RPMI8226 (cell line): ENCODE results near the gene SH3RF3.

ENCODE experiments used
- DNase-seq: peaks from one replicate; pipeline ENCODE4 v3.0.0-alpha.2; 2015

Gene SH3RF3

DNA sequence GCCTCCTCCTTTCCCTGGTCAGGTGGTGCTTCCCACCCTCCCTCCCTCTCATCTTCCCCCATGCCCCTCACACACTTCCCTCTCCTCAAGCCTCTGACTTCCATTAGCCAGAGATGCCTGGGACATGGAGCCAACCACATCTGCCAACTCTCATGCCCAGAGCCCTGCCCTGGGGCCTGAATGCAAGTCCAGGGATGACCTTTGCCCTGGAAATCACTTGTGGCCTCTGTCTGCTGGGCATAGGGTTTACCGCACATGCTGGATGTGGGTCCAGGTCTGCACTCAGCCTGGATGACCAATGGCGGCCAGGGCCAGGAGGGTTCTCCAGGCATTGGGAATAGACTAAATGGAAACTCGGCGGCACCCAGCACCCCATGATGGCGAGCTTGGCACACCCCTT lies 385.9 kb downstream of the SH3RF3 start:
- DNase-seq, result no peak

DNA sequence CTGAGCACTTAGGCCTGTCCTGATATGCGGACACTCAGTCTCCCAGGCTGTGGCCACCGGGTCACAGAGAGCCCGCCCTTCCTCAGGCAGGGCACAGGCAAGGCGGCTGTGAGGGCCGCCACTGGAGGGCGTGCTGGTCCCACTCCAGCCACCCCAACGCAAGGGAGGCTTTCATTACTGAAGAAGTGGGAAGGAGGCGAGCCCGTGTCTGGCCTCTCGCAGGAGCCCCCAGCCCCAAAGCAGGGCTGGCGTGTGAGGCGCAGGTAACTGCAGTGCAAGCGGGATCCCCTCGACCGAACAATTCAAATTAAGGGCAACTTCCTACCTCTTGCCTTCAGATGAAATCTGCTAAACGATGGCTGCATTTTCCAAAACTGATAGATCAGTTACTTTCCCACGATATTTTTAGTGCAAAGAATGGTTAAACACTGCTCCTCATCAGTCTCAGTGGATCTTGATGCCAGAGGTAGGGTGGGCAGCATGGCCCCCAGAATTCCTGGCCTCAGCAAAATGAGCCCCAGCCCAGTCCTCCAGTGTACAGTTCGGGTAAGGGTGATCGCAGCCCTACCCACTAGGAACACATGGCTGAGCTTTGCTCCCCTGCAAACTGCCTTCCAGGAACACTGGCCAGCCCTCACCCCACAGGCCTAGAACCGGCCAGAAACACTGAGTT lies 387.6 kb downstream of the SH3RF3 start:
- peak; percentile 75 for DNase-seq

DNA sequence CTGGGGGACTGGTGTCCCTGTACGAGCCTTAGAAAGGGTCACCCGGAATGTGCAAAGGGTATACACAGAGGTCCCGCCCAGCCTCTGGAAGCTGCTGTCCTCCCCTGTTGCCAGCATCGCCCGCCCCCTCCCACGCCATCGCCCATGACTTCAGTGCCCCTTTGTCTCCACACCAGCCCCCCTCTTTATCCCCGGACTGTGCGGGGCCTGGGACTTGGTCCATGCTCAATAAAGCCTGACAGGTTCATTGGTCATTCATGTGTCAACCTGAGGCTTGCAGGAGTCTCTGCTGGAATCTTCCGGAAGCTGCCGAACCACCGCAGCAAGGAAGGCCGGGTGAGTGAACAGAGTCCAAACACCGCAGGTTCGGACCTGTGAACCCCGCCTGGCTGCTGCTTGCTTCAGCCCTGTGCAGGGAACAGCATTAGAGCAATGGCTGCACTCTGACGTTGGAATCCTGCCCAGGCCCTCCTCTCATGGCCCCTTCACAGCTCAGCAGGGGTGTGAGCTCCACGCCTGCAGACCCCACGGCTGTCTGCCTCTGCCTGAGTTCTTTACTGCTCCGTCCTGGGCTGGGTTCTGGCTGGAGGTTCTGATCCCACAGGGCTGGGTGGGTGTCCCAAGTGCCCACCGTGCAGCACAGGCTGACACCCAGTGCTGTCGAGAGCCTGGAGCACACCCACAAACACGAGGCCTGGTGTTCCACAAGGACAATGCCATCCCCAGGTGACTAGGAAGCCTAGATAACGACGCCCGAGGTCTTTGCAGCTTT lies 388.3 kb downstream of the SH3RF3 start:
- no peak for DNase-seq

DNA sequence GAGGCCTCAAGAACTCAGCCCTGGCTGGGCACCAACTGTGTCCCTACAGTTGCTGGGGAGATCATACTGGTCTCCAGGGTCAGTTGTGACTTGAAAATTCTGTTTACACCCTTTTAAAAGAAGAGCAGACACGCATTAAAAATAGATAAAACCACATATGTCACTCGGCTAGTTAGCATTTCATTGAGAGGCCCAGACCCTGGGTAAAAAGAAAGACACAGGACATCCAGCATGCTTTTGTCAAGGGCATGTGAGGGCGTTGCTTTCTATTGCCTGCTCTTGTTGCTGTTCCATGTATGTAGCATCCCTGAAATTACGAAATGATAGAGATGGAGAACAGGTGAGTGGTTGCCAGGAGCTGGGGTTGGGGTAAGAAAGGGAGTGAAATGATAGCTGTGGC lies 390.5 kb downstream of the SH3RF3 start:
- no peak for DNase-seq

DNA sequence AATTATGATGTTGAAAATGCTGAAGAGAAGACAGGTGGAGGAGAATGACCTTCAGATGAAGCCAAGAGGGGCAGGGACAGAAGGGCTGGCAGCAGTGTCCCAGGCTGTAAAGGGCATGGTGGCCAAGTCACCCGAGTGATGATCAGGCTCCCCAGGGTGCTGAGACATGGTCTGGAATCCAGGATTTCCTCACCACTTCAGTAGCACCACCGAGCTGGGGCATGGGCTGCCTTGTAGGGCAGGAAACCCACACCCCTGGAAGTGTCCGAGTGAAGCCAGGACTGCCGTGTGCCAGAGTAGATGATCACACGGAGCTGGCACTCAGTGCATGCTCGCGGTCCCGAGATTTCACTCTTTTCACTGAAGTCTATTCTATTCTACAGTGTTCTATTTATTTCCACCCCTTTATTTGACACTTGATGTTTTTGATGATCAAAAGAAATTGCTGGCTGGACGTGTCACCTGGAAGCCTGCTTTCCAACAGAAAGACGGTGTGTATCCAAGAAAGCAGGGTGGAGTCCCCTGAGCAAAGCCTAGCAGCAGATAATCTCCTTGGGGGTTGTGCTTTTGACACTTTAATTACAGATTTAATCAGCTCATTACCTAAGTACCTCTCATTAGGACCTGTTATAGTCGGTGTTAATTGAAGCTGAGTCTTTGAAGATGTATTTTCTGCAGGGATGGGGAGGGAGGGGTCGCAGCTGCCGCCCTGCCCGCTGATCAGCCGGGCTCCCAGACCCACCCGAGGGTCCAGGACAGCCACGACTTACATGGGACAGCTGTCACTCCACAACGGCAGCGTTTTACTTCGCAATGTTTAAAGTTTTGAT lies 392.4 kb downstream of the SH3RF3 start:
- no peak for DNase-seq

DNA sequence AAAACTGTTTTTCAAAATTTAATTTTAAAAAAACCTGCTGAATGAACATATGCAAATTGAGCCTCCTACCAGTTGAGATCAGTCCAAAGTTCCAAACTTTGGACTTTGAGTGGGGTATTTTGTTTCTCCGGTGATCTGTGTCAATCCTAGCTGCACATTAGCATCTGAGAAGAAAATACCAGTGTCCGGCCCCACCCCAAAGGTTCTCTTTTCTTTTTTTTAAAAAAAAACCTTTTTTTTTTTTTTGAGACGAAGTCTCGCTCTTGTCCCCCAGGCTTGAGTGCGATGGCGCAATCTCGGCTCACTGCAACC lies 393.0 kb downstream of the SH3RF3 start:
- no peak for DNase-seq

DNA sequence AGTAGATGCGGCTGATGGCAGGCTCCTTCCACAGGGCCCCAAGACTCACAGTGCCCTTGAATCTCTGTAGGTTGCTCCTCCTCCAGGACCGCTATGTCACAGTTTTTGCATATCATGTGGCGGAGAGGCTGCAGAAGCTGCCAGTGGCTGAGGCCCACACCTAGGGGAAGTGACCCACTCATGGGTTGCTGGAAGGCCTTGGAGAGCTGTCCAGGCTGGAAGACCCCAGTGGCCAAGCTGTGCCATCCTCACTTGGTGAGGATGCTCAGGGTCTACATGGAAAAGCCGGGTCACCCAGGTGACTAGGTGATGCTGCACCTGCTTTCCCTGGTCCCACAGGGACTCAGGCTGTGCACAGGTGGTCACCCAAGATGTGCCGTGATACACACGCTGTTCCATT lies 394.1 kb downstream of the SH3RF3 start:
- DNase-seq, result no peak

DNA sequence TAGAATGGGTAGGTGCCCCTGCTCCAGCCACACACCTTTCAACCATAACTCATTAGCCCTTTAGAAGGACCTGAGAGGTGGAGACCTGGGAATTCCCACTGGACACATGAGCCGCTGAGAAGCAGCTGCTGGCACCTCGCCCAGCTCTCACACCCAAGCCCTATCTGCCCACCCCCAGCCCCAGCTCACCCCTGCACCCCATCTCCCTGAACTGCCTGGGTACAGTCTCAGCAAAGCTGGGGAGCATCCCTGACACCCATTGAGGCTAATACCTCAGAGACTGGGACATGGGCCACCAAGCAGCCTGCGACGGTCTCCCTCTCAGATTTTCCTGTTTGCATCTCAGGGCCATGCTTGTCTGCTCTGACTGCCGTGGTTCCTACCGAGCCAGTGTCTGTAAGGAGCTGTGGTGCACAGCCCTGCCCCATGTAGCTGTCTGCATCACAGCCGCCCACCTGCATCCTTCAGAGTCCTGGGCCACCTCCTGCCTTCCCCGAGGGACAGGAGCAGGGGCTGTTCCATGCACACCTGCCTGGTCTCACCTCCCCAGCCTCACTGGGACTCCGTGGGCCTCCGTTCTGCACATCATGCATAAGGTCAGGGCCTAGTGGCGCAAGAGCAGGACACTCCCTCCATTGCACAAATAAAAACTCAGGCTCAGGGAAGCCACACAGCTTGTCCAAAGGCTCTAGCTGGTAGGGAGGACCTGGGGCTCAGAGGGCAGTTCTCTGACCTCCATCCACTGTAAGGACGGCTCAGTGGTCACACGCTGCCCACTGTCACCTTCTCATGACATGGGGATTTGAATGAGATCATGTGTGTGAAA lies 394.7 kb downstream of the SH3RF3 start:
- DNase-seq, result no peak

DNA sequence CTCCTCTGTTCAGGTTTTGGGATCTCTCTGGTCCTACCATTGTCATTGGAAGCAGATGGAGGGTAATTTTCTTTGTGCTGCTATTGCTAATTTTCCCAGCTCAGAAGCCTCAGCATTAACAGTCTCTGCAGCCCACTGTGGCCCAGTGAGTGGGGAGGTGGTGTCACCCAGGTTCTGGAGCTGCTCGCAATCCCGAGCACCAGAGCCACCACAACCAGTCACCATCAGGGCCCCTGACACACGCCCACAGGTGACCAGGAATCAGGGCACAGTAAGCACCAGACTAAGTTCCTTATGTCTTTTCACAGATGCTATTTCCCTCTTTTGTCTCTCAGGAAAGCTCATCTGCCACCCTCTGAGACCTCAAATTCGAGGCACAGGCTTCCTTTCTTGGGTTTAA lies 396.8 kb downstream of the SH3RF3 start:
- DNase-seq, result no peak

DNA sequence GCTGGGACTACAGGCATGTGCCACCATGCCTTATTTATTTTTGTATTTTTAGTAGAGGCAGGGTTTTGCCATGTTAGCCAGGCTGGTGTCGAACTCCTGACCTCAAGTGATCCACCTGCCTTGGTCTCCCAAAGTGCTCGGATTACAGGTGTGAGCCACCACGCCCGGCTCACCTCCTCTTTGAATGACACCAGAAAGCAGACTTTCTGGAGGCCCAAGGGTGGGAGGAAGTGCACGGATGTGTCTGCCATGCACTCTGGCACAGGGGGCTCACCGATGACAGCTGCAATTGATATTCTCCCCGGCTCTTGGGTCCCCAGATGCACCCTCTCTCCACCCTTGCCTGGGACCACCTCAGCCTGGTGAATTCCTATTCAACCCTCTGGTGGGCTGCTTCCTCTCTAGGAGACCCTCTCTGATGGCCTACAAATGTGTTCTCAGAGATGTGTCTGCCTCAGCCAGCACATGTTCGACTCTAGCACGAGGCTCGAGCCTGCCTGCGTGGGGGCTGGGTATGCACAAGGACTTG lies 397.5 kb downstream of the SH3RF3 start:
- DNase-seq, result no peak

DNA sequence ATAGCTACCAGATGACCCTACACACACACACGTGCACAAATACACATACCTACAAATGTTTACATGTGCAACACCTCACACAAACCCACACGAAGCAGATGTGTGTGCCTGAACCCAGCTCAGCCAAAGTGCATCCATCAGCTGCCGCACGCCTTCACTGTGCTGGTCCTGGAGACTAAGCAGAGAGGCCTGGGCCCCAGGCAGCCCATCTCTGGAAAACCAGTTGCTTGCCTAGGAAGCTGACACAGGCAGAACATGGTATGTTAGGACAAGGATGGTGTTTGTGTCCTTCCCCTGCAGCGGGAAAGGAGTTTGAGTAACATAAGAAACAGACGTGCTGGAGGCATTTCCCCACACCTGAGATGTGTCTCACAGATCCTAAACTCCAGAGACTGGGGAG lies 398.1 kb downstream of the SH3RF3 start:
- no peak for DNase-seq

DNA sequence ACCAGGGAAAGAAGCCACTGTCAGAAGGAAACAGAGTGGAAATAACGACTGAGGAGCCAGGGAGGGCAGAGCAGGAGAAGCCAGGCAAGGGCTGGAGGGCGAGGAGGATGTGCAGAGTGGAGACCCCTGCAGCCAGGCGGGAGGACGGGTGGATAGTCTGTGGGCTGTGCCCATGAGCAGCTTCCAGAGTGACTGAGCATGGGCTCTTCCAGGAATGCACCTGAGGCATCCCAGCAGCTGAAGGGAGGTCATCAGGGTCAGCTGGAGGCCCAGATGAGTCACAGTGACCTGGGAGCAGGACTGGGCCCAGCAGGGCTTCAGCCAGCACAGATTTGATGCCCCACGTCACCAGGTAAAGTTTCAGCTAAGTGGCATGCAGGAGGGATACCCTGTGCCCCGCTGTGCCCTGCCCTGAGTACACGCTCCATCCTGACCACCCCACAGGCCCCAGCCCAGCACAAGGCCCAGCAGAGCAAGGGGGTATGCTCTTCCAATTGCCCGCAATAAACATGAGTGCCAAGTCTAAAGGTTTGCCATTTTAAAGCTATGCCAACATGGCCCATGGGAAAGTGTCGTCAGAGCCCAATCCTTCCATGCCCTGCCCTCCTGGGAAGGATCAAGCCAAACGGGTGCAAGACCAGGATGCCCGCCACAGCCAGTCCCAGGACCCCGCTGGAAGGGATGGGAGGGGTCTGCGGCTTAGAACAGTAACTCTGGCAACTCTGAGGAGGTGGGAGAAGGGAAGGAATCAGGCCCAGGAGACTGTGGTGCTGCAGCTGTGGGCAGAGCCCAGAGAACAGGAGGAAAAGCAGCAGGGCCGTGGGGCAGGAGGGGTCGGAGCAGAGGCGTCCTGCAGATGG lies 399.1 kb downstream of the SH3RF3 start:
- DNase-seq, result no peak

DNA sequence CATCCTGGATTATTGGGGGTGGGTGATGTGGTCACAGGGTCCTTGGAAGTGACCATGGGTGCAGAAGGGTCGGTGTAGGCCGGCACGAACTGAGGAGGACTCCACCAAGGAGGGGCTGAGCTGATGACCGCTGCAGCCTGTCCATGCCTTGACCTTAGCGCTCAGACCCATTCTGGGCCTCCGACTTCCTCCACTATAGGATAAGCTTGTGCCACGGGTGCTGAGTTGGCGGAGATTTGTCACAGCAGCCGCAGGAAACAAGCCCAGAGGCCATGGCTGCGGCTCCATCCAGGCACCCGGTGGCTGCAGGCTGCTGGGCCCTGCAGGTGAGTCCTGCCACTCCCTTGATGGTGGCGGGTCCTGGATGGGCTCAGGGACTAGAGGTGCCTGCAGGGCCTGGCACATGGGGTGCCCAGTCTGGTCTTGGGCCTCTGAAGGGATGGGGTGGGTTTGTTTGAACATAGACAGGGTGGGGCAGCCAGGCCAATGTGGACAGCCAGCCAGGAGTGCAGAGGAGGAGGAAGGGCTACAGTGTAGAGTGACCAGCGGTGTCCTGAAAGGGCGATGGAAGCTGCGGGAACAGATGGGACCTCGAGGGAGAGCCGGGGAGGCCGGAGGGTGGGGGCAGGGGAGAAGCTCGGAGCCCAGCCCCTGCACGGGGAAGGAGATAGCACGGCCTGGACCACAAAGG lies 400.0 kb downstream of the SH3RF3 start:
- no peak for DNase-seq

DNA sequence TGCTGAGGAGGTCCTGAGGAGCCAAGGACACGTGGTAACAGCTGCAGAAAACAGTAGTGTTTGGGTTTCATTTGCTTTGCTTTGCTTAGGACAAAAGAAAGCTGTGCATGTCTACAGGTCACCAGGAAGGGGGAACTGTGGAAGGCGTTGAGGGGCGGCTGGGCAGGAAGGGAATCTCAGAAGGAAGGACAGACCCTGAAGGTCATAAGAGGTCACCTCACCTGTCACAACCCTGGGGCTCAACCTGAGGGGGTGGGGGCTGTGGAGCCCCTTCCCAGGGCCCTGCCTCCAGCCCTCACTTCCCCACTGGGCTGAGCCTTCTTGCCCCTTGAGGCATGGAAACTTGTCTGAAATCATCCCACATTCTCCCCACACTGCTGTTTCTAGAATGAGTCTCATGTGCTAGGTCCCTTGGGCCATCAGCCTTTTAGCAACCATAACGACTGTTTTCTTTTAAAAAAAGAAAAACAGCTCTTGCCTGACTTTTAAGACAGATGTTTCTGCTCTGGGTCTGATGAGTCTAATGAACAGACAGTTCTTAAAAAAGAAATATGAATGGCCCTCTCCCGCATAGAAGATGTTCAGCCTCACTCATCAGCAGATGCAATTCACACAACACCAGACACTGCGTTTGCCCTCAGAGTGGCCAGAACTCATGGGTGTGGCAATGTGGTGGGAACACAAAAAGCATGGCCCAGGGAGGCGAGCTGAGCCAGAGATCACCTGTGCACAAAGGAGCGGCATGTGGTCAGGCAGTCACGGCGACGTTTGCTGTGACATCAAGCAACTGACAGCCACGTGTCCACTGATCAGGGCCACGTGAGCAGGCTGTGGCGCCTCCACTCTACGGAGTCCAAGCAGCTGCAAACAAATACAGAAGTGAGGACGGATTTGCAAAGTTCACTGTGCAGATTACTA lies 400.8 kb downstream of the SH3RF3 start:
- DNase-seq, result no peak

DNA sequence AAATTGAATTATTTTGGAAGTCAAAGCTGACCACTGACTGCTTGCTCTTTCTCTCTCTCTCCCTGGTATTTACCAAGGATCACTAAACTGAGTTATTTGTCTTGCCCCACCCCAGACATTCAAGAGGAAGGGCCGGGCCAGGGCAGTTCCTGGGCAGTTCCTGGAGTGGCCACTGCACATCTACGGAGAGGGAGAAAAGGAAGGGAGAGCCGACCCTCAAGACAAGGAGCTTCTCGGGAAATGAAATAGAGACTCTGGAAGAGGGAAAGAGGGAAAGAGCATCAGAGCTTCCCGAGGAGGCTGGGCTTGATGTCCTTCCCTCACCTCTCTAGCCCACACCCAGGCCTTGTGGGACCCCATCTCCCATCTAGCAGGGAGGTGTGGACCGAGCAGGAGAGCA lies 401.7 kb downstream of the SH3RF3 start:
- no peak for DNase-seq

DNA sequence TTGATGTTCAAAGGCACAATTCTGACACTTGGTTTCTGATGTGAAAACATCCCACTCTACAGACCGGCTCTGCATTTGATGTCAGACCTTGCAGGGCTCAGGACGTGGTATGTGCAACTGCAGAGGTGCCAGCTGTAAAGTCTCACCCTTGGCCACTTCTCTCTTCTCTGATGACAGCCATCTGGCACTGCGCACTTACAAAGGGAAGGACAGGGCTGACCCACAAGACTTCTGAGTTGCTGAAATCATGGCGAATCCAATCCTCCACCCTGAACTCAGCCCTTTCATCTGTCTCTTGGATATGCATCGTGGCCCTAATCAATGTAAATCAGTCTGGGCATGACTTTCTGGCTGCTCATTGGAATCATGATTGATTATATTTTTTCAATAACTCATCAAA lies 402.2 kb downstream of the SH3RF3 start:
- DNase-seq, result no peak

DNA sequence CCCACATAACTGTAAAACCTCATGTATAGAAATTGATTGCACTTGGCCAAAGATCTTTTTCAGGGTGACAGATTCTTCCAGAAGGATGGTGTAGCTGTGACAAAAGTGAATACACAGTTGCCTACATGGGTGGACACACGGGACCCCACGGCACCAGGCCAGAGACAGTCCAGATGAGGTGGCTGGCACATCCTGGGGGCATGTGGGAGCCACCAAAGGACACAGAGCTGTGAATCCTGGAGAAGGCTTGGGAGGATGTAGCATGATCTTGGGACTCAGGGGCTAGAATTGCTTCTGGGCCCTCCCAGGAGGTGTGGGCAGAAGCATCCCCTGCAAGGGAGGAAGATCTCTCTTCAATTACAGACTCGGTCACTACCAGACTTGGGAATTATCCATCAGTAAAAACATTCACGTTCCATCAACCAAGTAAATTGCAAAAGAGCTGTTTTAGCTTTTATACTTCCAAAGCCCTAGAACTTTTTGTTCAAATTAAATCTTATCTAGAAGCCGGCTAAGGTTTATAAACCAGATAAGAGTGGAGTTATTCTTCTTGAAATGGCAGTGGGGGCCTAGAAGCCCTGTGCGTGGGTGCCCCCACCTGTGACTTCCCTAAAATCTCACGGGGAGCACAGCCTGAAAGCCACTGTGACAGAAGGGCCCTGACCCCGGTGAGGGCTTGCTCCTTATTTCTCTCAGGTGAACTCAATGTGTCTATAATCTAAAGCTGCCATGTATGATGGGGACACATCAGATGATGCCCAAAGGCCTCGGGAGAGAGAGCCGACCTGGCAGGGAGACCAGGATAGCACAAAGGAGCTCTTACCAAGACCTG lies 403.1 kb downstream of the SH3RF3 start:
- no peak for DNase-seq

DNA sequence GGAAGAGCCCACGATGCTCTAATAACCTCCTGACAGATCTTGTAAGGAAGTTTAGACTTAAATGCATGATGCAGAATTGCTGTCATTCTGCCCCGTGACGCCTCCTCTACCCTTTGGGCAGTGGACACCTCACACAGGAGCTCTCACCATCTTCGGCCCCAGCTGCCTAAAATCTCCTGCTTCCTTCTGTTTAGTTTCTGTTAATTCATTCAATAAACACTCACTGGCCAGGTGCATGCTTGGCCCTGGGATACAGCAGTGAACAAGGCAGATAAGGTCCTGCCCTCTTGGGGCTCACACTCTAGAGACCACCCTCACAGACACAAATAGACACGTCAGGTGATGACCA lies 403.7 kb downstream of the SH3RF3 start:
- no peak for DNase-seq

DNA sequence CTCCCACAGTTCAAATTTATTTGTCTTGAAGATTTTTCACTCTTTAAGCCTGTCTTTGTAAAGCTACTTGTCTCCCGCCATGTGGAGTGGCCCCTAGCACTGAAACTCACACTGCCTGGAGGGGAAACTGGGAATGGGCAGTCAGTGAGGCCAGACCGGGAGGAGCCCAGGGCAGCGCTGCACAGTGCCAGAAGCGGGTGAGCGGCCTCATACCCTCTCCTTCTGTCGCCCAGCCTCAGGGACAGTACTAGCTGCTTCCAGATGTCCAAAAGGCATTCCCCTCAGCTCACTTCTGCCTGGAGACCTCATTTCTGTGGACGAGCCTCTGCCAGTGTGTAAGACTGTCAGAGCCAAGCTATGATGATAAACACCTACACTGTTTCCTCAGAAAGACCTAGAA lies 404.8 kb downstream of the SH3RF3 start:
- no peak for DNase-seq
